IMR-90 (cell line): Measurements from ENCODE around the gene UBE2E2.

Source experiments
- CTCF ChIP-seq: conservative IDR thresholded peaks from 2 replicates; pipeline ENCODE4 v1.5.1; 2012; ENCODE audit warnings: mild to moderate bottlenecking, low read depth, low read length, improper control_type of control experiment
- MAFK ChIP-seq: IDR thresholded peaks from 2 replicates; pipeline ENCODE4 v1.6.1; 2012; ENCODE audit warnings: low read depth, low read length, improper control_type of control experiment
- MXI1 ChIP-seq: IDR thresholded peaks from 2 replicates; pipeline ENCODE4 v1.6.1; 2012; ENCODE audit warnings: low read depth, mild to moderate bottlenecking, low read length, moderate library complexity, borderline replicate concordance
- POLR2A ChIP-seq: IDR thresholded peaks from 2 replicates; pipeline ENCODE4 v1.6.1; 2012; ENCODE audit warnings: mild to moderate bottlenecking, low read depth, low read length
- RAD21 ChIP-seq: IDR thresholded peaks from 2 replicates; pipeline ENCODE4 v1.6.1; 2012; ENCODE audit warnings: low read length, improper control_type of control experiment
- RFX5 ChIP-seq: IDR thresholded peaks from 2 replicates; pipeline ENCODE4 v1.8.0; 2012; ENCODE audit warnings: low read depth, mild to moderate bottlenecking, low read length, moderate library complexity
- USF2 ChIP-seq: fragments of 150-350 bp; IDR thresholded peaks from 2 replicates; pipeline ENCODE4 v1.6.1; 2017; ENCODE audit warnings: mild to moderate bottlenecking, antibody characterized with exemption, low read length, low read depth

- TF ChIP-seq CTCF (no peak), POLR2A (no peak), MXI1 (no peak), USF2 (no peak), MAFK (no peak), RFX5 (no peak), RAD21 (no peak)
Observed at GRCh38 chr3:23405081-23405480, 202.0 kb downstream of the UBE2E2 start.
